Activated T-helper 1 cell treated with Interleukin-2 at 50 U/mL for 16 hours (primary cell): ENCODE measurements around the gene FAM153A.
"Not testable (repeated sequence)": the region's sequence is repeated elsewhere in the genome, so short reads cannot be mapped to it uniquely, and the experiment has no call there.

Experiments
- DNase-seq: peaks from one replicate; pipeline ENCODE4 v3.0.0-alpha.2; 2020; ENCODE audit warnings: low read depth

FAM153A gene

GRCh38 chr5:177724858-177725257 lies 57.8 kb downstream of the FAM153A start:
- not testable (repeated sequence) for DNase-seq

GRCh38 chr5:177723831-177724485 lies 58.7 kb downstream of the FAM153A start:
- not testable (repeated sequence) for DNase-seq

GRCh38 chr5:177722829-177723228 lies 59.9 kb downstream of the FAM153A start:
- DNase-seq, result not testable (repeated sequence)

- DNase-seq, result not testable (repeated sequence)
Observed at GRCh38 chr5:177719989-177720388, 62.7 kb downstream of the FAM153A start.

- not testable (repeated sequence) for DNase-seq
Observed at GRCh38 chr5:177715423-177715822, 67.3 kb downstream of the FAM153A start.

- not testable (repeated sequence) for DNase-seq
Observed at GRCh38 chr5:177696100-177696499, 86.6 kb downstream of the FAM153A start.

- not testable (repeated sequence) for DNase-seq
Observed at GRCh38 chr5:177695356-177695930, 87.3 kb downstream of the FAM153A start.

- not testable (repeated sequence) for DNase-seq
Observed at GRCh38 chr5:177694518-177694835, 88.2 kb downstream of the FAM153A start.

- not testable (repeated sequence) for DNase-seq
Observed at GRCh38 chr5:177693671-177694517, 88.8 kb downstream of the FAM153A start.

- DNase-seq, result not testable (repeated sequence)
Observed at GRCh38 chr5:177692969-177693368, 89.7 kb downstream of the FAM153A start.

GRCh38 chr5:177692507-177692906 lies 90.2 kb downstream of the FAM153A start:
- not testable (repeated sequence) for DNase-seq

- not testable (repeated sequence) for DNase-seq
Observed at GRCh38 chr5:177689011-177689610, 93.6 kb downstream of the FAM153A start.

- DNase-seq, result not testable (repeated sequence)
Observed at GRCh38 chr5:177688091-177688490, 94.6 kb downstream of the FAM153A start.

- not testable (repeated sequence) for DNase-seq
Observed at GRCh38 chr5:177681920-177682319, 100.8 kb downstream of the FAM153A start.
